ENCODE results near the gene P3H2.

The P3H2 gene

DNA sequence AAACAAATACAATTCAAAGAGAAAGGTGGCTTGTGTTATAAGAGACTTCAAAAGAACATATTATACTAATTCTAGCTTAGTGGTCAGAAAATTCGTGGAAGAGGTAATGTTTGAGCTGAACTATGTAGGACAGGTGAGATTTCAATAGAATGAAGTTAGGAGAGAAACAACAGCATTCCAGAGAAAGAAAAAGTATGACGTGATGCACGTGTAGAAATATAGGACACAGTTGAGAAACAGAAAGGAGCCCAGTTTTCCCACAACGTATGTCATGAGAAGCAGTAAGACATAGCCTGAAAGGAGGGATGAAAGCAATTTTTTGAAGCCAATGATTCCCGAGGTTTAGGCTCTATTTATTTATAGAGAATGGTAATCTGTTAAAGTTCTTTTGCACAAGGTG is 18.7 kb upstream of the P3H2 start:
- in situ Hi-C loops (cut with HindIII; ENCODE audit: low sequenced_read_pairs), result no loop called here
- DNase-seq (ENCODE audit: low read depth), result no peak
- TF ChIP-seq, protein P1, sequence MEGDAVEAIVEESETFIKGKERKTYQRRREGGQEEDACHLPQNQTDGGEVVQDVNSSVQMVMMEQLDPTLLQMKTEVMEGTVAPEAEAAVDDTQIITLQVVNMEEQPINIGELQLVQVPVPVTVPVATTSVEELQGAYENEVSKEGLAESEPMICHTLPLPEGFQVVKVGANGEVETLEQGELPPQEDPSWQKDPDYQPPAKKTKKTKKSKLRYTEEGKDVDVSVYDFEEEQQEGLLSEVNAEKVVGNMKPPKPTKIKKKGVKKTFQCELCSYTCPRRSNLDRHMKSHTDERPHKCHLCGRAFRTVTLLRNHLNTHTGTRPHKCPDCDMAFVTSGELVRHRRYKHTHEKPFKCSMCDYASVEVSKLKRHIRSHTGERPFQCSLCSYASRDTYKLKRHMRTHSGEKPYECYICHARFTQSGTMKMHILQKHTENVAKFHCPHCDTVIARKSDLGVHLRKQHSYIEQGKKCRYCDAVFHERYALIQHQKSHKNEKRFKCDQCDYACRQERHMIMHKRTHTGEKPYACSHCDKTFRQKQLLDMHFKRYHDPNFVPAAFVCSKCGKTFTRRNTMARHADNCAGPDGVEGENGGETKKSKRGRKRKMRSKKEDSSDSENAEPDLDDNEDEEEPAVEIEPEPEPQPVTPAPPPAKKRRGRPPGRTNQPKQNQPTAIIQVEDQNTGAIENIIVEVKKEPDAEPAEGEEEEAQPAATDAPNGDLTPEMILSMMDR (IDR thresholded peaks at IDR 0.05; ENCODE audit: low read depth, low read length, missing control alignments), result no peak
- no peak overlapping the region for H3K4me3 ChIP-seq (ENCODE audit: low read depth, low read length)

DNA sequence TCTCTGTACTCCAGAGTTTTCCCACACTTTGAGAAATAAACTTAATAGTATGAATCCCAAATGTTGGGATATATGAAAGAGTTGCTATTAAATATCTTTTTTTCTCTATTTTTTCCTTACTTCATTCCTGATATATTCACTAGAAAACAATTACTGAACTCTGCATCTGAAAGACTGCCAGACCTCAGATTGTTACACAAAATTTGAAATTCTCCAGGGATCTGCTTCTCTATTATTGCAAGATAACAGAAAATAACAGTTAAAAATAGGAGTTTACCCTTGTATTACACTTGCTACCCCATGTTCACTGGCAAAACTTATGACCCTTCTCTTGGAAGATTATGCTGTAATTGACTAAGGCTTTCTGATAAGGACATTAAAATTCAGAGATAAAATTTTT is 11.7 kb upstream of the P3H2 start:
- in situ Hi-C loops (cut with HindIII; ENCODE audit: low sequenced_read_pairs), result no loop called here
- DNase-seq (ENCODE audit: low read depth), result no peak
- H3K4me3 ChIP-seq (ENCODE audit: low read depth, low read length), result no peak overlapping the region
- TF ChIP-seq, protein P1 (IDR thresholded peaks at IDR 0.05; ENCODE audit: low read depth, low read length, missing control alignments), result no peak

DNA sequence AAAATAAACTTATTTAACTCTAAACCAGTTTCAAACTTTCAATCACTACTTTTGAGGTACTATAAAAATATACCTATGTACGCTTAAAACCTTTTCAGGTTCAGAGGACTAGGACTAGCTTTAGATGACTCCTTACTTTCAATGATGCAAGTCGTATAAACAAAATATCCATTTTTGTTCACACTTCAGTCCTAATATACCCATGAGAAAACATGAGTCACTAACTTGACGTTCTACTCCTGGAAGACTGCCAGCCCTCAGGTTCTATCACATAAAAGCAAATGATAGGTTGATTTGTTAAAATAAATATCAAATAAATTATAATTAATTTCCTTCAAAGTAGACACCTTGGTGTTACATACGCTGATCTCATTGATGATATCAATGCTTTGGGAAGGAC is 10.6 kb upstream of the P3H2 start:
- in situ Hi-C loops (cut with HindIII; ENCODE audit: low sequenced_read_pairs), result no loop called here
- DNase-seq (ENCODE audit: low read depth), result no peak
- TF ChIP-seq, protein P1 (IDR thresholded peaks at IDR 0.05; ENCODE audit: low read depth, low read length, missing control alignments), result no peak
- H3K4me3 ChIP-seq (ENCODE audit: low read depth, low read length), result no peak overlapping the region

DNA sequence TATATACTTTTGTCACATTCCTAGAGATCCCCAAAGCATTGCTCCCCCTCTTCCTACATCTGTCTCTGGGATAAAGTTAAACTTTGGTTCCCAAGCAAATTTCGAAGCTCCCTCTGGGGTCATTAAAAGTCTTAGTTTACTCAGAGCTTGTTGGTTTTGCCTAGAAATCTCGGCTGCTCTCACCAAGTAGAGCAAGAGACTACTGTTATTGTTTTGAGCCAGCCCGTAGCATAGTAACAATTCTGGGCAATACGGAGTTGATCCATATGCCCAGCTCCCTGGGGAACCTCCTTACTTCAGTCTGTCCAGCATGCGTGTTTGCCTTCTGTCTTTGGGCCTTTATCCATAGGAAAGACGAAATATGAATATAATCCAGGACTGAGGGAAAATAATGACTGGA is 10.0 kb upstream of the P3H2 start:
- in situ Hi-C loops (cut with HindIII; ENCODE audit: low sequenced_read_pairs), result no loop called here
- TF ChIP-seq, protein P1 (IDR thresholded peaks at IDR 0.05; ENCODE audit: low read depth, low read length, missing control alignments), result no peak
- DNase-seq (ENCODE audit: low read depth), result no peak
- no peak overlapping the region for H3K4me3 ChIP-seq (ENCODE audit: low read depth, low read length)

DNA sequence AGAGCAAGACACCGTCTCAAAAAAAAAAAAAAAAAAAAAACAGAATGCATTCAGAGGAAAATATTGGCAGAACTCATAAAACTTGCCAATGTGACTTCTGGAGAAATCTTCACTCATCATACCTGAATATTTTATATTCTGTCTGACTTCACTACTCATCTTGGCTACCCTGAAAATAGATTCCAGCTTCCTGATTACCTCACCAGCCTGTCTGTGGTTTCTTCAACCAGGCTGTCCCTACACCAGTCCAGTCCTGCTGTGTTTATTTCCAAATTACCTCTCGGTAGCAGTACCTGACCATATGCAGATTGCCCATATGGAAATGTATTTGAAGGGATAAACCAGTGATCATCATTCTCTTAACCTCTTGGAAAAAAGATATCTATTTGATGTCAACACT is 9.3 kb upstream of the P3H2 start:
- no peak for DNase-seq (ENCODE audit: low read depth)
- TF ChIP-seq, protein P1 (IDR thresholded peaks at IDR 0.05; ENCODE audit: low read depth, low read length, missing control alignments), result no peak
- no peak overlapping the region for H3K4me3 ChIP-seq (ENCODE audit: low read depth, low read length)
- in situ Hi-C loops (cut with HindIII; ENCODE audit: low sequenced_read_pairs), result no loop called here

DNA sequence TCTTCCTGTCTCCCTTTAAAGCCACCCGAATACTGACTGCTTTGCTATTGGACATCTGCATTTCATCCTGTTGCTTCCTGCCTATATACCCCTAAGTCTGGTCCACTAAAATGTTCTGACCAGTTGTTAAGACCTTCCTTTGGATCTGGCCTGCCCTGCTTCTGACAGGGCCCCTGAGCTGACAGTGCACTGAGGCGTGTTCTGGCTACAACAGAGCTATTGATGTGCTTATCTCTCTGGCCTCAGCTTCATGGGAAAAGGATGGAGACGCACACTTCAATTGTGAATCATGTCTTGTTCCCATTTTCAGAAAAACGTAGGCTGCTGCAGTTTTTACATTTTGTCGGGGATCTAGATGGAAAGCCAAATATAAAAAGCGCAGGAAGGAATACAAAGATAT is 7.1 kb upstream of the P3H2 start:
- TF ChIP-seq, protein P1 (IDR thresholded peaks at IDR 0.05; ENCODE audit: low read depth, low read length, missing control alignments), result no peak
- in situ Hi-C loops (cut with HindIII; ENCODE audit: low sequenced_read_pairs), result no loop called here
- no peak for DNase-seq (ENCODE audit: low read depth)
- H3K4me3 ChIP-seq (ENCODE audit: low read depth, low read length), result no peak overlapping the region

DNA sequence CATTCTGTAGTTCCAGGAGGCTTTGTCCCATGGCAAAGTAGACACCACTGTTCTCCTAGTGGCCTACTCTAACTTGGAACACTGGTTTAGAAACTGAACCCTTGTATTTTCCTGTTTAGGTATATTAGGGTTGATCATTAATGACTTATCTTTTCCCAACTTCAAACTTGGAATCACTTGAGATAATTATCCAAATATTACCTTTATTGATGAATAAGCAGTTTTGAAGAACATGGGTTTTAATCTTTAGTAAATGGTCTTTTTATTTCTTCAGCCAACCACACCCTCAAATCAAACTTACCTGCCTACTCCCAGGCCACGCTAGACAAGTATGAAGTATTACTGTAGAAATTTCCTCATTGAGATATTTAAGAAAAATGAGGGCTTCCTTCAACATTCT is 6.5 kb upstream of the P3H2 start:
- TF ChIP-seq, protein P1 (IDR thresholded peaks at IDR 0.05; ENCODE audit: low read depth, low read length, missing control alignments), result no peak
- in situ Hi-C loops (cut with HindIII; ENCODE audit: low sequenced_read_pairs), result no loop called here
- no peak overlapping the region for H3K4me3 ChIP-seq (ENCODE audit: low read depth, low read length)
- DNase-seq (ENCODE audit: low read depth), result no peak
